OCI-LY1 (cell line): Measurements from ENCODE around the gene GIGYF1.

Experiments
- H2AFZ ChIP-seq: fragments of 200-600 bp; sonication (generic), shearing (Covaris generic); 2 replicates; pipeline ENCODE4 v1.6.0; 2014; ENCODE audit warnings: antibody characterized with exemption, mild to moderate bottlenecking, low read length
- H3F3A ChIP-seq: fragments of 200-600 bp; sonication (generic), shearing (Covaris generic); 2 replicates; pipeline ENCODE4 v1.6.0; 2014; ENCODE audit warnings: mild to moderate bottlenecking, antibody characterized with exemption, low read length, moderate library complexity; ENCODE audit not compliant: insufficient read depth
- H3K27ac ChIP-seq: fragments of 200-600 bp; sonication (generic); 2 replicates; pipeline ENCODE4 v1.5.1; 2014; ENCODE audit warnings: low read length, mixed run types, mild to moderate bottlenecking, low read depth; ENCODE audit not compliant: poor library complexity, severe bottlenecking
- H3K27me3 ChIP-seq: fragments of 200-600 bp; sonication (generic); 2 replicates; pipeline ENCODE4 v1.6.0; 2014; ENCODE audit warnings: antibody characterized with exemption, mild to moderate bottlenecking, low read length, moderate library complexity; ENCODE audit not compliant: insufficient read depth
- H3K36me3 ChIP-seq: fragments of 200-600 bp; sonication (generic); 2 replicates; pipeline ENCODE4 v1.6.1; 2014; ENCODE audit warnings: mild to moderate bottlenecking, antibody characterized with exemption, low read length, moderate library complexity, mixed read lengths; ENCODE audit not compliant: insufficient read depth
- H3K4me1 ChIP-seq: fragments of 200-600 bp; sonication (generic); 2 replicates; pipeline ENCODE4 v1.5.1; 2014; ENCODE audit warnings: mild to moderate bottlenecking, low read length, moderate library complexity; ENCODE audit not compliant: insufficient read depth, severe bottlenecking
- H3K4me2 ChIP-seq: fragments of 200-600 bp; sonication (generic), shearing (Covaris generic); 2 replicates; pipeline ENCODE4 v1.6.1; 2014; ENCODE audit warnings: low read length
- H3K4me3 ChIP-seq: fragments of 200-600 bp; sonication (generic); 2 replicates; pipeline ENCODE4 v1.5.1; 2014; ENCODE audit warnings: low read length, low read depth, mild to moderate bottlenecking, mixed read lengths; ENCODE audit not compliant: poor library complexity, severe bottlenecking
- H3K79me2 ChIP-seq: fragments of 200-600 bp; shearing (Covaris generic); 2 replicates; pipeline ENCODE4 v1.6.1; 2016; ENCODE audit warnings: mixed run types, low read length, mixed read lengths; ENCODE audit not compliant: insufficient read depth
- H3K9ac ChIP-seq: fragments of 200-600 bp; sonication (generic), shearing (Covaris generic); 2 replicates; pipeline ENCODE4 v1.6.1; 2014; ENCODE audit warnings: mild to moderate bottlenecking, low read length, mixed read lengths
- H3K9me2 ChIP-seq: fragments of 200-600 bp; sonication (generic), shearing (Covaris generic); 2 replicates; pipeline ENCODE4 v1.6.1; 2014; ENCODE audit warnings: low read depth, mild to moderate bottlenecking, low read length, mixed read lengths
- H3K9me3 ChIP-seq: fragments of 200-600 bp; shearing (Covaris generic); 2 replicates; pipeline ENCODE4 v1.6.1; 2014; ENCODE audit warnings: low read length, mixed read lengths
- H4K20me1 ChIP-seq: fragments of 200-600 bp; sonication (generic), shearing (Covaris generic); 2 replicates; pipeline ENCODE4 v1.6.0; 2016; ENCODE audit warnings: mild to moderate bottlenecking, low read length; ENCODE audit not compliant: insufficient read depth
- EZH2 ChIP-seq: fragments of 200-600 bp; sonication (generic), shearing (Covaris generic); IDR thresholded peaks from 2 replicates; pipeline ENCODE4 v1.8.0; 2017; ENCODE audit warnings: borderline replicate concordance, mixed run types, mild to moderate bottlenecking, antibody characterized with exemption, low read length, moderate library complexity, mixed read lengths
- TF ChIP-seq, protein P1 (sequence below): fragments of 200-600 bp; sonication (generic), shearing (Covaris generic); IDR thresholded peaks from 2 replicates; pipeline ENCODE4 v1.5.1; 2017; ENCODE audit warnings: mild to moderate bottlenecking, antibody characterized with exemption, low read length, moderate library complexity, mixed read lengths

GIGYF1 gene

DNA sequence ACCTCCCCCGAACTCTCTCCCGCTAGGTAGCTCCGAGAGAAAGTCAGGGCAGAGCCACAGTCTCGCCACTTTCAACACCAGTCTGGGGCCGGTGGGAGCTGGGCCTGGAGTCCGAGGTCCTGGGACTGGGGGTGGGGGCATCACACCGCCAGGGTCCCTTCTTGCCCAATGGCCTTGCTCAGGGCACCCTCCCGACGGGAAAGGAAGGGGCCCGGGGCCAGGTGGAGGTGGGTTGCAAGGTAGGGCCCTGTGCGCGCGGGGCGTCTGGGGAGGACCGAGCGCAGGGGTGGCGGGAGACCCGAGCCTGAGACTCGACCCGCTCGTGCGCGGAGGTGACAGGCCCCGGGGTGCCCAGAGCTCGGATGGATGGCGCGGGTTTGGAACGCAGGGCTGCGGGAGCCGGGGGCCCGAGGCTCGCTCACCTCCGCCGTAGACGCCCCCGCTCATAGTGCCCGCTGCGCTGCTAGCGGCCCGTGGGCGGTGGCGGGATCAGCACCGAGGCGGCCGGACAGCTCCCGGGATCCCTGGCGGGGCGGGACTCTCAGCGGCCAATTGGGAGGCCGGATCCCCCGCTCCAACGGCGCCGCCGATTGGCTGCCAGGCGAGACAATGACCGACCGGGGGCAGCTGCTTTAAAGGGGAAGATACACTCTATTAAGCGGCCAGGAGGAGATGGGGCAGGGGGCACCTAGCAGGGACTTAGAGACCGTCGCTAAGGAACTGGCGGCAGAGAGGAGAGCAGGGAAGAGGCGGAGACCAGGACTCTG is 38.0 kb downstream of the GIGYF1 start, which contains the start of gene ACTL6B:
Gene ACTL6B (minus strand): TSS at position 541 of the 767 bp plus-strand sequence. CDS start 94 bp downstream, at position 447.
- Histone ChIP-seq H3K4me2 (no peak within 1 kb of the TSS), H3F3A (no peaks in the 10 kb centered on the region), H3K27me3 (peaks cover 29% of the 10 kb centered on the region), H4K20me1 (no peaks in the 10 kb centered on the region), H3K9ac (no peak within 1 kb of the TSS), H3K27ac (no peak within 1 kb of the TSS), H3K9me3 (no peaks in the 10 kb centered on the region), H2AFZ (no peak within 1 kb of the TSS), H3K4me1 (no peaks in the 10 kb centered on the region), H3K36me3 (no peaks in the 10 kb centered on the region), H3K9me2 (no peaks in the 10 kb centered on the region), H3K4me3 (no peak within 1 kb of the TSS), H3K79me2 (no peaks in the 10 kb centered on the region)
- TF ChIP-seq, protein P1, sequence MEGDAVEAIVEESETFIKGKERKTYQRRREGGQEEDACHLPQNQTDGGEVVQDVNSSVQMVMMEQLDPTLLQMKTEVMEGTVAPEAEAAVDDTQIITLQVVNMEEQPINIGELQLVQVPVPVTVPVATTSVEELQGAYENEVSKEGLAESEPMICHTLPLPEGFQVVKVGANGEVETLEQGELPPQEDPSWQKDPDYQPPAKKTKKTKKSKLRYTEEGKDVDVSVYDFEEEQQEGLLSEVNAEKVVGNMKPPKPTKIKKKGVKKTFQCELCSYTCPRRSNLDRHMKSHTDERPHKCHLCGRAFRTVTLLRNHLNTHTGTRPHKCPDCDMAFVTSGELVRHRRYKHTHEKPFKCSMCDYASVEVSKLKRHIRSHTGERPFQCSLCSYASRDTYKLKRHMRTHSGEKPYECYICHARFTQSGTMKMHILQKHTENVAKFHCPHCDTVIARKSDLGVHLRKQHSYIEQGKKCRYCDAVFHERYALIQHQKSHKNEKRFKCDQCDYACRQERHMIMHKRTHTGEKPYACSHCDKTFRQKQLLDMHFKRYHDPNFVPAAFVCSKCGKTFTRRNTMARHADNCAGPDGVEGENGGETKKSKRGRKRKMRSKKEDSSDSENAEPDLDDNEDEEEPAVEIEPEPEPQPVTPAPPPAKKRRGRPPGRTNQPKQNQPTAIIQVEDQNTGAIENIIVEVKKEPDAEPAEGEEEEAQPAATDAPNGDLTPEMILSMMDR, result no peak
- no peak for TF ChIP-seq EZH2

DNA sequence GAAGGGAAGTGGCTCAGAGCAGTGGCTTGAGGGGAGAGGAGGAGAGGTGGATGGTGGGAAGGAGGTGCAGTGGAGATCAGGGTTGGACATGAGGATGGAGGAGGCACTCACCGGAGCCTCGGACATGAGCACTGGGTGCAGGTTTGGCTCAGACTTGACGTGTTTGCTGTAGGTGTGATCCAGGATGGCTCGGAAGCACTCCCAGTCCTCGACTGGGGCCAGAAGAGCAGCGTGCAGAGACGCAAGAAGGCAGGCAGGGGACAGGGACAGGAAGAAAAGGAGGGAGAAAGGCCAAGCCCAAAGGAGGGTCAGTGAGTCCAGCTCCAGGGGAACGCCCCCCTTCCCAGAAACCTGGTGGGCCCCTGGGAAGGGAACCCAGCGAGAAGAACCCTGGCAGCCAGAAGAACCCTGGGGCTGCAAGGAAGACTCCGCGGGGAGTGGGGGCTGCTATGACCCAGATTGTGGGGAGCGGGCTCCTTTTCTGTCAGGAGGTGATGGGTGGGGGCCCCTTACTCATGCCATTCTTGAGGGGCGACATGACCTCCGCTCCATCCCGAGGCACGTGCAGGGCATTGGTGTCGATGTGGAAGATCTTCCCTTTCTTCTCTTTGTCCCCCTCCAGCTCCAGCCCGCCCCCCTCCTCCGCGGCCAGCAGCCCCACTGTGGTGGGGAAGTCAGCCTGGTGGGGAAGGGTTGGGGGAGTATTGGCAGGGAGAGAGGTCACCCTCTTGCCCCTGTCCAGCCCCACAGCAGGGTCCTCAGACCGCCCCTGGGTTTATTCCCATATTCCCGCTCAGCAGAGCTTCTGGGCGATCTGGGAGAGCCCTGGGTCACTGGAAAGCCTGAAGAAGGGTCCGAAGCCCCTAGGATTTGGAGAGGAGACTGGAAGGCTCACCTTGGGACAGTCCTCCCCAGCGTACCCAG is 38.9 kb downstream of the GIGYF1 start:
- peaks cover 25% of the 10 kb centered on the region for H3K27me3 ChIP-seq
- H3K9me2 ChIP-seq, result no peaks in the 10 kb centered on the region
- H3K4me2 ChIP-seq, result no peak overlapping the region
- no peaks in the 10 kb centered on the region for H3K4me1 ChIP-seq
- H3K36me3 ChIP-seq, result no peaks in the 10 kb centered on the region
- no peak overlapping the region for H3K27ac ChIP-seq
- no peak overlapping the region for H3K9ac ChIP-seq
- H3K4me3 ChIP-seq, result no peak overlapping the region
- no peaks in the 10 kb centered on the region for H3K79me2 ChIP-seq
- H3F3A ChIP-seq, result no peaks in the 10 kb centered on the region
- no peaks in the 10 kb centered on the region for H4K20me1 ChIP-seq
- TF ChIP-seq, protein P1, result no peak
- TF ChIP-seq EZH2, result no peak
- no peak overlapping the region for H2AFZ ChIP-seq
- H3K9me3 ChIP-seq, result no peaks in the 10 kb centered on the region

DNA sequence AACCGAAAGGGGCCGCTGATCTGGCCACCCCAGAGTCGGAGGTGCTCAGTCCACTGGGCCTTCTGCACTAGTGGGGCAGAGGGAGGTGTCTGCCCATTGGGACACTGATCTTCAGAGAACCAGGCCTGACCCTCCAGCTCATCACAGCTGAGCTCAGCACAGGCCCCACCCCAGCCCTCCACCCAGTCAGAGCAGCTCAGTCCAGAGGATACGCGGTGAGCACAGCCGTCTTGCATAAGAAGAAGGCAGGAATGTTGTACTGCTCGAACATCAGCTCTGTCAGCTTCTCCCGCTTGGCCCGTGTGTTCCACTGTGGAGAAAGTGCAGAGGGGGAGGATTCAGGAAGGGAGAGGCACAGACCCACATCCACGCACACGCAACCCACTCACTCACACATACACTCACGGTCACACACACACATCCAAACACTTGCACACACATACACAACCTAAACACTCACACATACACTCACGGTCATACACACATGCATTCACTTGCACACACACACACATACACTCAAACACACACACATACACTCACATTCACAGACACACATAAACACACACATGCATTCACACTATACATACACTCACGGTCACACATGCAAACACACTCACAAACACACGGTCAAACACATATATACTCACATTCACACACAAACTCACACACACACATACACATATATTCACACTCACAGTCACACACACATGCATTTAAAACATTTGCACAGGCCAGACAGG is 44.1 kb downstream of the GIGYF1 start:
- Histone ChIP-seq H3K79me2 (no peaks in the 10 kb centered on the region), H3K27ac (no peak overlapping the region), H4K20me1 (no peaks in the 10 kb centered on the region), H3K9me3 (no peaks in the 10 kb centered on the region), H3F3A (no peaks in the 10 kb centered on the region), H3K4me1 (no peaks in the 10 kb centered on the region), H3K27me3 (peaks cover 17% of the 10 kb centered on the region; the same call in 1 of the 2 replicates), H3K4me2 (no peak overlapping the region), H3K9me2 (no peaks in the 10 kb centered on the region), H2AFZ (no peak overlapping the region), H3K9ac (no peak overlapping the region), H3K4me3 (no peak overlapping the region), H3K36me3 (no peaks in the 10 kb centered on the region)
- TF ChIP-seq EZH2, result no peak
- TF ChIP-seq, protein P1, result no peak
